PC-9 (cell line): Measurements from ENCODE around the gene PDE6G. TPM values are rescaled to one million over a fixed set of nuclear protein-coding genes. Genes with fewer than 3 reads are reported as not detected.

Experiments used
- BruUV-seq: library from RNA; stranded (reverse); fragments of 400-500 nt; replicated peaks from 2 replicates; lab custom pipeline; 2021; lab: Mats Ljungman, UMichigan
- CTCF ChIA-PET: fragments of 300-600 bp; sonication (Branson Sonifier 250); formaldehyde crosslinking; loops from one replicate; lab custom pipeline; 2022; ENCODE audit warnings: antibody characterized with exemption; lab: Charles Lee
- POLR2A ChIA-PET: fragments of 300-600 bp; sonication (Branson Sonifier 250); formaldehyde crosslinking; loops from one replicate; lab custom pipeline; 2022; ENCODE audit warnings: antibody characterized with exemption; ENCODE audit not compliant: unreplicated experiment; lab: Charles Lee
- DNase-seq, 2 experiments: peaks; one replicate each; pipeline versions ENCODE4 v3.0.0 to v3.0.0-alpha.2; 2015 to 2022; ENCODE audit warnings: mixed read lengths in 1 of 2
- H2AFZ ChIP-seq: fragments of 200-600 bp; sonication (generic); 2 replicates; pipeline ENCODE4 v1.8.1; 2017; ENCODE audit warnings: antibody characterized with exemption
- H3F3A ChIP-seq: fragments of 200-600 bp; sonication (generic); 2 replicates; pipeline ENCODE4 v1.8.1; 2017; ENCODE audit warnings: antibody characterized with exemption, mild to moderate bottlenecking, low read depth; ENCODE audit not compliant: insufficient read depth
- H3K27ac ChIP-seq: fragments of 200-600 bp; sonication (generic); 2 replicates; pipeline ENCODE4 v1.6.1; 2016; ENCODE audit warnings: mixed run types
- H3K27me3 ChIP-seq: fragments of 200-600 bp; sonication (generic); 2 replicates; pipeline ENCODE4 v1.6.1; 2016; ENCODE audit warnings: low read depth, mixed run types; ENCODE audit not compliant: insufficient read depth
- H3K36me3 ChIP-seq: fragments of 200-600 bp; sonication (generic); 2 replicates; pipeline ENCODE4 v1.6.1; 2016; ENCODE audit warnings: low read depth, mixed run types
- H3K4me1 ChIP-seq: fragments of 200-600 bp; sonication (generic); replicated peaks from 2 replicates; pipeline ENCODE4 v1.6.1; 2016; ENCODE audit warnings: mixed run types; ENCODE audit not compliant: insufficient read depth
- H3K4me2 ChIP-seq: fragments of 200-600 bp; sonication (generic); 2 replicates; pipeline ENCODE4 v1.6.1; 2017; ENCODE audit warnings: mixed run types
- H3K4me3 ChIP-seq: fragments of 200-600 bp; sonication (generic); 2 replicates; pipeline ENCODE4 v1.6.1; 2016; ENCODE audit warnings: mixed run types
- H3K79me2 ChIP-seq: fragments of 200-600 bp; sonication (generic); 2 replicates; pipeline ENCODE4 v1.6.1; 2017; ENCODE audit warnings: low read depth, mixed run types
- H3K9me2 ChIP-seq: fragments of 200-600 bp; sonication (generic); 2 replicates; pipeline ENCODE4 v1.8.1; 2017; ENCODE audit warnings: mild to moderate bottlenecking; ENCODE audit not compliant: insufficient read depth
- H3K9me3 ChIP-seq: fragments of 200-600 bp; sonication (generic); 2 replicates; pipeline ENCODE4 v1.8.1; 2016; ENCODE audit warnings: low read depth; ENCODE audit not compliant: insufficient read depth
- H4K20me1 ChIP-seq: fragments of 200-600 bp; sonication (generic); 2 replicates; pipeline ENCODE4 v1.8.1; 2017; ENCODE audit not compliant: insufficient read depth
- EZH2 ChIP-seq: fragments of 200-600 bp; sonication (generic); IDR thresholded peaks from 2 replicates; pipeline ENCODE4 v1.8.0; 2017; ENCODE audit warnings: antibody characterized with exemption, low read depth
- intact Hi-C: fragments of 100-400 bp; cut with micrococcal nuclease; formaldehyde crosslinking; loops from one replicate; pipeline ENCODE4 v1.10.0; 2022; ENCODE audit not compliant: unreplicated experiment
- total RNA-seq: library from RNA; stranded (reverse); gene quantifications from 2 replicates; pipeline ENCODE4 v1.2.3, GENCODE V29; 2021
- TF ChIP-seq, protein P1 (sequence below): fragments of 200-600 bp; sonication (generic); conservative IDR thresholded peaks from 2 replicates; pipeline ENCODE4 v1.6.1; 2017; ENCODE audit warnings: mixed run types, antibody characterized with exemption, mild to moderate bottlenecking, moderate library complexity

Gene PDE6G
- total RNA-seq, 1 experiment from 2014 or later, result 1.3 TPM

DNA sequence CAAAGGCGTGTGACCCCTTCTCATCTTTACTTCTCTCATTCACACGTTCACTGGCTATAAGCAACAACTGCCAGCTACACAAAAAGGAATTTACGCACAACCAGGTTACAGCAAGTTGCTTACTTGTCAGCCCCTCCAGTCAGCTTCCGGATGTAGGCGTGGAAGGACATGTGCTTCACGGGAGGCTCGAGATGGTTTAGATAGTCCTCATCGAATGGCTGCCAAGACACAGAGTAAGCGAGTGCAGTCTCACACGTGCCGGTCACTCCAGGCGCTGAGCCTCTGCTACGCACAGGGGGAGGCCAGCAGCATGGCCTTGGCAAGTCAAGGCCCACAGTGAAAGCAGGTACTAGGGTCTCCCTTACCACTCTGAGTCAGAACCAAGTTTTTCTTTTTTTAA is 47.7 kb downstream of the PDE6G start:
- no peaks in the 10 kb centered on the region for H3K9me3 ChIP-seq
- TF ChIP-seq EZH2, result no peak
- TF ChIP-seq, protein P1, sequence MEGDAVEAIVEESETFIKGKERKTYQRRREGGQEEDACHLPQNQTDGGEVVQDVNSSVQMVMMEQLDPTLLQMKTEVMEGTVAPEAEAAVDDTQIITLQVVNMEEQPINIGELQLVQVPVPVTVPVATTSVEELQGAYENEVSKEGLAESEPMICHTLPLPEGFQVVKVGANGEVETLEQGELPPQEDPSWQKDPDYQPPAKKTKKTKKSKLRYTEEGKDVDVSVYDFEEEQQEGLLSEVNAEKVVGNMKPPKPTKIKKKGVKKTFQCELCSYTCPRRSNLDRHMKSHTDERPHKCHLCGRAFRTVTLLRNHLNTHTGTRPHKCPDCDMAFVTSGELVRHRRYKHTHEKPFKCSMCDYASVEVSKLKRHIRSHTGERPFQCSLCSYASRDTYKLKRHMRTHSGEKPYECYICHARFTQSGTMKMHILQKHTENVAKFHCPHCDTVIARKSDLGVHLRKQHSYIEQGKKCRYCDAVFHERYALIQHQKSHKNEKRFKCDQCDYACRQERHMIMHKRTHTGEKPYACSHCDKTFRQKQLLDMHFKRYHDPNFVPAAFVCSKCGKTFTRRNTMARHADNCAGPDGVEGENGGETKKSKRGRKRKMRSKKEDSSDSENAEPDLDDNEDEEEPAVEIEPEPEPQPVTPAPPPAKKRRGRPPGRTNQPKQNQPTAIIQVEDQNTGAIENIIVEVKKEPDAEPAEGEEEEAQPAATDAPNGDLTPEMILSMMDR, result no peak
- no peak overlapping the region for H3K4me2 ChIP-seq
- no peaks in the 10 kb centered on the region for H3K27me3 ChIP-seq
- no peak overlapping the region for H3K27ac ChIP-seq
- H4K20me1 ChIP-seq, result peaks cover 8% of the 10 kb centered on the region
- H3K36me3 ChIP-seq, result no peaks in the 10 kb centered on the region
- ChIA-PET CTCF (no interaction called here), POLR2A (interaction anchor here (0.6 kb wide), 1 partner anchor 199 kb away, joined by 4 read pairs; no protein-coding TSS in a partner anchor)
- no peak overlapping the region for H3K4me3 ChIP-seq
- H3F3A ChIP-seq, result 0 out of 2 replicates have a peak, but pooled peaks cover 5% of the 10 kb centered on the region
- no TSS peak for BruUV-seq
- intact Hi-C loops, result no loop called here
- no peak overlapping the region for H2AFZ ChIP-seq
- no peaks in the 10 kb centered on the region for H3K9me2 ChIP-seq
- no peaks in the 10 kb centered on the region for H3K4me1 ChIP-seq
- H3K79me2 ChIP-seq, result 0 out of 2 replicates have a peak, but pooled peaks cover 1% of the 10 kb centered on the region
- DNase-seq, result no peak

DNA sequence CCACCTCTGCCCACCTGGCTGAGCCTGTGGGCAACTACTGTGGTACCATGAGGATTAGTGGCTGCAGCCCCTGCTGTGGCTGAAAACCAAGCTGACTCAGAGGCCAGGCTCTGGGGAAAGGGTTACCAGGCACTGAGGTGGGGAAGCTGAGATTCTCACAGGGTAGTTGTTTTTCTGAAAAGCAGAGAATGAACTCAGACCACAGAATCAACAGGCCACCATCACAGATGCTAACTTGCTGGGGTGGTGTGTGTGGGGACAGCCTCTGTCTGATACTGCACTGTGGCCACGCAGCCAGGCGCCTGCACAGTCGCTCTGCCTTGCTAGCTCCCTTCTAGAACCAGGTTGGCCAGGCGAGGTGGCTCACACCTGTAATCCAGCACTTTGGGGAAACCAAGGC is 48.3 kb downstream of the PDE6G start:
- DNase-seq, result no peak
- TF ChIP-seq EZH2, result no peak
- TF ChIP-seq, protein P1, result no peak
- H3K79me2 ChIP-seq, result no peaks in the 10 kb centered on the region
- CTCF ChIA-PET, result no interaction called here
- intact Hi-C loops, result no loop called here
- H3K4me3 ChIP-seq, result no peak overlapping the region
- H3K9me2 ChIP-seq, result no peaks in the 10 kb centered on the region
- H3F3A ChIP-seq, result 0 out of 2 replicates have a peak, but pooled peaks cover 5% of the 10 kb centered on the region
- no TSS peak for BruUV-seq
- H3K27ac ChIP-seq, result no peak overlapping the region
- no peak overlapping the region for H3K4me2 ChIP-seq
- no peaks in the 10 kb centered on the region for H3K27me3 ChIP-seq
- H2AFZ ChIP-seq, result no peak overlapping the region
- no peaks in the 10 kb centered on the region for H3K36me3 ChIP-seq
- peaks cover 8% of the 10 kb centered on the region; the same call in 1 of the 2 replicates for H4K20me1 ChIP-seq
- POLR2A ChIA-PET, result interaction anchor here (0.6 kb wide), 1 partner anchor 199 kb away, joined by 4 read pairs; no protein-coding TSS in a partner anchor
- no peaks in the 10 kb centered on the region for H3K9me3 ChIP-seq
- H3K4me1 ChIP-seq, result no peaks in the 10 kb centered on the region

DNA sequence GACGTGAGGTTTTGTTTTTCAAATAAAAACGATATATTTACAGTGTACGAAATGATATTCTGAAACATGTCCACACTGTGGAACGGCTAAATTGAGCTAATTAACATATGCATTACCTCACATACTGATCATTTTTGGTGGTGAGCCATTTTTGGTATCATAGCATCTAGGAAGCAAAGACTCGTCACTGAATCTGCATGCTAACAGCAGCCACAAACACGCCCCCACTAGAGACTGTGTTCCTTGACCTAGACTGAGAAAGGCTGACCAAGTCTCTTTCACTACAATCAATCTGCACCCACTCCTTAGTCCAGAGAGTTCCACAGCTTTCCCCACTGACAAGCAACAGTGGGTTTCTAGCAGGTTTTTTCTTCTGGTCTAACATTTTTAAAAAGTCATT is 48.9 kb downstream of the PDE6G start:
- intact Hi-C loops, result no loop called here
- H4K20me1 ChIP-seq, result peaks cover 8% of the 10 kb centered on the region; the same call in 1 of the 2 replicates
- no peak for DNase-seq
- no peaks in the 10 kb centered on the region for H3K9me2 ChIP-seq
- H3K79me2 ChIP-seq, result no peaks in the 10 kb centered on the region
- ChIA-PET POLR2A (no interaction called here), CTCF (no interaction called here)
- no peak overlapping the region for H3K4me3 ChIP-seq
- no peak overlapping the region for H3K4me2 ChIP-seq
- H3K27ac ChIP-seq, result no peak overlapping the region
- no peak overlapping the region for H2AFZ ChIP-seq
- no peaks in the 10 kb centered on the region for H3K9me3 ChIP-seq
- H3K36me3 ChIP-seq, result no peaks in the 10 kb centered on the region
- no peaks in the 10 kb centered on the region for H3K27me3 ChIP-seq
- TF ChIP-seq, protein P1, result no peak
- TF ChIP-seq EZH2, result no peak
- H3K4me1 ChIP-seq, result no peaks in the 10 kb centered on the region
- peaks cover 6% of the 10 kb centered on the region; the same call in 1 of the 2 replicates for H3F3A ChIP-seq
- BruUV-seq, result no TSS peak
